Measurements from ENCODE around the gene BPGM.

The BPGM gene

DNA sequence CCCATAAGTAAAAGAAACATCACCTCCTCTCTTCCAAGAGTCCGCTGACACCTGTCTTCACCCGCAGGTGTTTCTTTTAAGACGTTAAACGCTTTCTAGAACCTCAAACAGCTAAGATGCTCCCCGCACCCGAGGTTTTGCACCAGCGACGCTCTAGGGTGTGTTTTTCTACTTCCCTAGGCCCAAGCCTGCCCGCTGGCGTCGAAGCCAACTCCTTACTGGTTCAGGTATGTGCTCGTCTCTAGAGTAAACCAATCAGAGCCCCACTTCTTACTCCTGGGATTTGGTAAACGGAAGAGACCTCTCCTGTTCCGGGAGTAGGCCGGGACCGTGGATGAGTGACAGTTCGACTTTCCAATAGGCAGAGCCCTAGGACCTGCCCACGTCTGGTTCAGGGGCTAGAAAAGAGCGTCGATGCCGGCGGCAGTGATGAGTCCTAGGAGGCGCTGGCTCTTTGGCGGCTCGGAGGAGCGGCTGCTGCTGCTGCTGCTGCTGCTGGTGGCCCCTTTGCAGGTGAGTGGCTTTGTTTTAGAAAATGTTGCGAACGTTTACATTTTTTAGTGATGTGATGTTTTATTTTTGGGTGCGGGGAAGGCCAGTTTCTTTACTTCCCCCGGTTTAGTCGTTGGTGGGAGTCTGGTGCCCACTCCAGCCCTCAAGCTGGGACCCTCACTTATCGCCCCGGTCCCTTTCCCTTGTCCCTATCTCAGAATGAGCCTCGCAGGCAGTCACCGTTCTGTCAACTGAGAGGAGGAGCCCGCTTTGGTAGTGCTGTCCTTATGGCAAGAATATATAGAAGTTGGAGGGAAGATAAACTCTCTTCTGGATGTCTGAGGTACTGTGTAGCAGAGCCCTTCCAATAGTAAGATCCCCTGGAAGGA, at the start of gene BPGM:
BPGM (plus strand) TSS at position 429 of the 881 bp plus-strand sequence. CDS start 14,655 bp downstream, outside the sequence.
- DNase-seq (ENCODE audit: low spot score) = peak; percentile 96

GRCh38 chr7:134599371-134599770, 47.3 kb upstream of the BPGM start:
- no peak for DNase-seq (ENCODE audit: low spot score)

DNA sequence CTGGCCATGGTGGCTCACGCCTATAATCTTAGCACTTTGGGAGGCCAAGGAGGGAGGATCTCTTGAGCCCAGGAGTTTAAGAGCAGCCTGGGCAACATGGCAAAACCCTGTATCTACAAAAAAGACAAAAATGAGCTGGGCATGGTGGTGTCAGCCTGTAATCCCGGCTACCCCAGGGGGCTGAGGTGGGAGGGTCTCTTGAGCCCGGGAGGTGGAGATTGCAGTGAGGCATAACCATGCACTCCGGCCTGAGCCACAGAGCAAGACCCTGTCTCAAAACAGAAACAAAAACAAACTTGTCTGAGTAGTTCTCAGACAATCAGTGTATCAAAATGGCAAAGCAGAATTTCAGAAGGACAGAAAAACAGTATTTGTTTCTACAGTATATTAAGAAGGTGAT, 45.2 kb upstream of the BPGM start:
- DNase-seq (ENCODE audit: low spot score) = no peak

DNA sequence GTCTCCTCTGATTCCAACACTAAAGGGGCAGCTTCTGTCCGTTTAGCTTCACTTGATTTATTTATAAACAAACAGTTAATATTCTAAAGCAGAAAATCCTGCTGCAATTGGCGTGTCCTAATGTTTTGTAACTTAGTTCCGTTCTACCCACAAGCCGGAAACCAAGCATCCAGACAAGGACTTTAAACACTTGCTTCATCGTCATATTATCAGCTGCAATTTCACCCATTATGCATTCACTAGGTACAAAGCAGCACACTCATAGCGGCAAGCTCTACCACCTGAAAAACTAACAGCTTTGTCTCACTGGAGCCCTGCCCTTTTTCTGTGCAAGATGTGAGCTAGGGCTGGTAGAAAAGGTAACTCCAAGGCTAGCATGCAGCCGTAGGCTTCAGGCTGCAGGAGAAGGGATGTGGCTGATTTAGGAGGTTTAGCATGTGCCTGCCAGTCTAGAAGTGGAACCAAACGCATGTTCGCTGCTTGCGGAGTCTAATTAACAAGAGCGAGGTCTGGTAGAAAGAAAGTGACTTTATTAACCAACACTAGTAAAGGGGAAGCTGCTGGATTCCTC, 43.7 kb upstream of the BPGM start:
- no peak for DNase-seq (ENCODE audit: low spot score)

GRCh38 chr7:134605978-134606923, 40.4 kb upstream of the BPGM start:
- peak; percentile 57 for DNase-seq (ENCODE audit: low spot score)

- no peak for DNase-seq (ENCODE audit: low spot score)
Measured at GRCh38 chr7:134611611-134612151, 35.0 kb upstream of the BPGM start.

GRCh38 chr7:134612197-134612596, 34.5 kb upstream of the BPGM start:
- DNase-seq (ENCODE audit: low spot score) = no peak

- DNase-seq (ENCODE audit: low spot score) = no peak
Measured at GRCh38 chr7:134613623-134614347, 32.9 kb upstream of the BPGM start.

DNA sequence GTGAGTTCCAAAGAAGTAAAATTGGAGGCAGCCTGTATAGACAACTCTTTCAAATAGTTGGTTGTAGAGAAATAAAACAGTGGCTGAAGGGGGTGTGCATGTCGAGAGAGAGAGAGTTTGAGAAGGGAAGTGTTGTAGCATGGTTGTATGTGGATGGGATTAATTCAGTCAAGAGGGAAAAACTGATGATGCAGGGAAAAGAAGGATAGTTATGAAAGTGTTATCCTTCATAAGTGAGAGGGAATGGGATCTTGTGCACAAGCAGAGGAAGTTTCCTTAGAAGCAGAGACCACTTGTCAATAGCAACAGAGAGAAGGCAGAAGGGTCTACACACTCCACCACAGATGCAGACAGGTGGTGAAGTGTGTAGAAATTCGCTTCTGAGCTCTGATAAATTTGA, 30.0 kb upstream of the BPGM start:
- DNase-seq (ENCODE audit: low spot score) = no peak

- no peak for DNase-seq (ENCODE audit: low spot score)
Measured at GRCh38 chr7:134618756-134619530, 27.7 kb upstream of the BPGM start.

DNA sequence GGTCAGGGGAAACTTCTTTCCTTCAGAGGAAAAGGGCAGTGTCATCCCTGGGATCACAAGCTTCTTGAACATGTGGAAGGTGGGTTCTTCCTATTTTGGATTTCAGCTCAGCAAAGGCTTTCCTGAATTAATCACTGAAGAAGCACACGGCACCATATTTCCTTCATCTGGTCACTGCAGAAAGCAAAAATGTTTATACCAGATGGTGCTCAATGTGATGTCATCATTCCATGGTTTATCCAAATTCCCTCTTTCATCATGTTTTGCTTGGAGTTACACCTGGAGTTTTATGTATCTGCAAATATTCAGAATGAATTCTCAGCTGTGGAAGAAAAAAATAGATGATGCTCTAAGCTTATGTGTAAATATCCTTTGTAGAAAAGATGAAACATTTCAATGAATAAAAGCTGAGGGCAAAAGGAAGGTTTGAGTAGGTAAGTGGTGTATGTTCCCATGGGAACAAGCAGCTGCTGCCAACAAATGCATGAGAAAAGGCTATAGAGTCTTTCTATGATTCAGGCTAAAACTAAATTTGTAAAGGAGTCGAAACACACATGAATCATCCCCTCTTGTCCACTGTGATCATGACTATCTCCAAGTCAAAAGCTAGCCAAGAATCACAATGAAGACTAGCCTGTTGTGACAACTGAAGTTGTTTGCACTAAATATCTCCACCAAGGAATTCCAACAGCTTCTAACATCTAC, 26.9 kb upstream of the BPGM start:
- DNase-seq (ENCODE audit: low spot score) = no peak

- no peak for DNase-seq (ENCODE audit: low spot score)
Measured at GRCh38 chr7:134622303-134622995, 24.2 kb upstream of the BPGM start.

GRCh38 chr7:134623193-134623592, 23.5 kb upstream of the BPGM start:
- no peak for DNase-seq (ENCODE audit: low spot score)

DNA sequence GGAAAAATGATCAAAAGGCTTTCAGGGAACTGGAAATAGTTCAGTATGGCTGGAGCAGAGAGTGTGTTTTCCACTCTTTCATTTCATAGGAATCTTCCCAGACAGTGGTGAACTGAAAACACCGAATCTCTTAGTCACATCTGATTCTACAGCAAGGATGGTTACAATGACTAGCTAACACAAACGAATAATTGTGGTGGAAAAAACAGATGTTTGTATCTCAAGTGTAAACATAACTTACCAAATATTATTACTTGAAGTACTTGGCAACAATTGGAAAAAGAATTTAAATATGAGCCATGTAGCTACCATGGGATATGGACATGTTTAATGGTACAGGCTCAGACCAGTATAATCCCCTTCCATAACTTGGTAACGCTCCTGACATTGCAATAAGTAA, 21.1 kb upstream of the BPGM start:
- no peak for DNase-seq (ENCODE audit: low spot score)

- DNase-seq (ENCODE audit: low spot score) = no peak
Measured at GRCh38 chr7:134627109-134627774, 19.4 kb upstream of the BPGM start.

DNA sequence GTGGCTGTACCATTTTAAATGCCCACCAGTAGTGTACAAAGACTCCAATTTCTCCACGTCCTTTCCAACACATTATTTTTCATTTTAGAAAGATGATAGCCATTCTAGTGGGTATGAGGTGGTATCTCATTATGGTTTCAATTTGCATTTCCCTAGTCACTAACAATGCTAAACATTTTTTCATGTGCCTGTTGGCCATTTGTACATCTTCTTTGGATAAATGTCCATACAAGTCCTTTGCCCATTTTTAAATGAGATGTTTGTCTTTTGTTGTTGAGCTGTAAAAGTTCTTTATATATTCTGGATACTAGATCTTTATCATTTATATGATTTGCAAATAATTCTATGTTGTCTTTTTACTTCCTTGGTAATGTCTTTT, 18.9 kb upstream of the BPGM start:
- DNase-seq (ENCODE audit: low spot score) = no peak

DNA sequence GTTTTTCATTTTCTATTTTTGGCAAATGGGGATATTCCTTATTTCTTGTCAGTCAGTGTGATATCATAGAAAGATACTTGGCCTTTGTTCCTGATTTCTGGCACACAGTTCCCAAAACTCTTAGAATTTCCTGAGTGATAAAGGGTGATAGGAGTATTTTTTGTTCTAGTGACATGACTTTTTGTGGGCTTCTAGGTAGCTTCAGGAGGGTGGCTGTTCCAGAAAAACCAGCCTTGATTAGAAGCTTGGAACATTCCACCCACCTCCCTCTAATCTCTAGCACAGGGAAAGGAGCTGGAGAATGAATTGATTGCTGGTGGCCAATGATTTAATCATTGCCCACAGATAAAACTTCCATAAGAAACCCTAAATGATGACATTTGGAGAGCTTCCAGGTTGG, 17.2 kb upstream of the BPGM start:
- no peak for DNase-seq (ENCODE audit: low spot score)

DNA sequence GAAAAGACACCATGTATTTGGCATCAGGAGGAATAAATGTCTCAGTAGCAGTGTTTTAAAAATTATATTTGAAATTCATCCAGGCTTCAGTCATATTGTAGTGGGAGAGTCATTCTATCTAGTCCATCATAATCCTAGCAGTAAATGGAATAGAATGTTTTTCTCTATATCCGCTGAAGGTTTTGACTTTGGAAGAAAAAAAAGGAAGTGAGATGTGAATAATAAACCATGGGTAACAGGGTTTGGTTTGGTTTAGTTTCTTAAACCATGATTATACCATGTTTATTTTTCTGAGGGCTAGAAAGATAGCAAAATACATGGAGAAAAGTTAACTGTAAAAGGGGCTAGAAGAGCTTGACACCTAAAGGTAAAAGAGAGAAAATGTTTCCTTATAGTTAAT, 16.4 kb upstream of the BPGM start:
- DNase-seq (ENCODE audit: low spot score) = no peak

GRCh38 chr7:134630893-134631292, 15.8 kb upstream of the BPGM start:
- DNase-seq (ENCODE audit: low spot score) = no peak
